Colonic mucosa (tissue), 4 donors: ENCODE results near the gene NEURL1. TPM values are rescaled to one million over a fixed set of nuclear protein-coding genes. Genes with fewer than 3 reads are reported as not detected.

Source experiments
- DNase-seq: peaks from one replicate; pipeline ENCODE4 v3.0.0-alpha.2; 2020
- H3K27ac ChIP-seq: fragments of 200-600 bp; one replicate; pipeline ENCODE4 v1.8.0; 2021
- H3K27me3 ChIP-seq: fragments of 200-600 bp; one replicate; pipeline ENCODE4 v1.8.0; 2021
- H3K36me3 ChIP-seq: fragments of 200-600 bp; one replicate; pipeline ENCODE4 v1.8.0; 2021
- H3K4me1 ChIP-seq: fragments of 200-600 bp; one replicate; pipeline ENCODE4 v1.8.0; 2021; ENCODE audit warnings: mild to moderate bottlenecking
- H3K4me3 ChIP-seq: fragments of 200-600 bp; one replicate; pipeline ENCODE4 v1.8.0; 2021
- H3K9ac ChIP-seq, 2 donors: one replicate each; pipeline ENCODE4 v1.7.0; 2013; ENCODE audit warnings: control low read depth in 2 of 2, low read depth in 2 of 2, low read length in 2 of 2
- H3K9me3 ChIP-seq: fragments of 200-600 bp; one replicate; pipeline ENCODE4 v1.8.0; 2021
- CTCF ChIP-seq: fragments of 200-600 bp; IDR thresholded peaks from one replicate; pipeline ENCODE4 v1.8.0; 2022; ENCODE audit warnings: antibody characterized with exemption, mild to moderate bottlenecking
- intact Hi-C: fragments of 100-400 bp; cut with DNase I; formaldehyde crosslinking; loops from one replicate; pipeline ENCODE4 v1.14.1; 2022
- total RNA-seq, 2 donors: library from RNA; stranded (reverse); fragmentation: NEBNext Ultra II Directional in 1 of 2; extraction: Animal tissue kit (Norgen Biotek cat#: 25700) in 1 of 2; gene quantifications; one replicate each; pipeline ENCODE4 v1.2.1, GENCODE V29; 2021
- donor health status: healthy.
- donor health status: DM: no; HTN: no; CAD: no.
- donor health status: DM: no; HTN: no; CAD: no.

Gene NEURL1
- total RNA-seq, 2 donors from 2014 or later: 40.2 to 46.1 TPM

- H3K36me3 ChIP-seq: no peaks in the 10 kb centered on the region
Measured at GRCh38 chr10:103510046-103510685, 16.7 kb downstream of the NEURL1 start.

DNA sequence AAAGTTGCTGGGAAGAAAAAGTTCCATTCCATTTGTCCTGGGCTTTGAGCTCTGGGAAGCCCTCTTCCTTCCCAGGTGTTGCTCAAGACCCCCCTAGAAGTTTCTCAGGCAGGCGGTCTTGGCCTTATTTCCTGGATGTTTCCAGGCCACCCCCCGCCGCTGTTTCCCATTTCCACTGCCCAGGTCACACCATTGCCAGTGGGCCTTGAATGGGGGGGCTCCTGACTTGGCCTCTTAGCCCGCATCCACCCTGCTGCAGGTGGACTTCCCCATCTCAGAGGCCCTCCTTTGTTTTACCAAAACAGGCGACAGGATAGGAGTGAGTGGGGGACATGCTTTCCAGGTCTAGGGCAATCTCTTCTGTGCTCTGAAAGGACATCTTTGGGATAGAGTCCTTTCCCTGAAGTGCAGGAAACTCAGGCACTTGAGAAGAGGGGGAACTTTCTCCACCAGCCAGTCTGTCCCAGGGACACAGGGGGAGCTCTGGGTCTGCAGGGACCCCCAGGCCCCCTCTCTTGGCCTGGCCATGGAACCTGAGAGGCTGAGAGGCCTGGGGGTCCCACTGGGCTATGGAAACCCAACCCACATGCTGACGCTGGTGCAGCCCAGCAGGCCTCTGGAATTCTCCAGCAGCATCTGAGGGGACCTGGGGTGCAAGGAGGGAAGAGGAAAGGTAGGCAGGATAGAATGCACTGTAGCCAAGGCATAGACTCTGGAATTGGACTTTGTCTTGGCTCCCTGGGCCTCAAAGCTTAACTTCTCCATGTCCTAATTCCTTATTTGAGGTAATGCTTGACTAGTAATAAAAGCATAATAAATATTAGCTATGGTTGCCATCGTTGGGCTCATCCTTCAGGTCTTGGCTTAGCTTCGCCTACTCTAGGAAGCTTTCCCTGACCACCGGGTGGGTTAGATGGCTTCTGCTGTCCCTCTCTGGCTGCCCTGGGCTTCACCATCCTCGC is 17.6 kb downstream of the NEURL1 start:
- Histone ChIP-seq H3K4me3 (no peak overlapping the region), H3K9me3 (no peaks in the 10 kb centered on the region), H3K4me1 (peaks cover 4% of the 10 kb centered on the region), H3K27me3 (no peaks in the 10 kb centered on the region), H3K36me3 (no peaks in the 10 kb centered on the region), H3K27ac (no peak overlapping the region), H3K9ac (no peak overlapping the region)
- no peak for DNase-seq
- no peak for TF ChIP-seq CTCF
- intact Hi-C loops: no loop called here

More at GRCh38 chr10:103510046-103510685, 16.7 kb downstream of the NEURL1 start:
- H3K9ac ChIP-seq: no peak overlapping the region
- no peak overlapping the region for H3K4me3 ChIP-seq
- no peaks in the 10 kb centered on the region for H3K9me3 ChIP-seq
- TF ChIP-seq CTCF: no peak
- peaks cover 2% of the 10 kb centered on the region for H3K4me1 ChIP-seq
- no peak overlapping the region for H3K27ac ChIP-seq
- intact Hi-C loops: no loop called here
- no peaks in the 10 kb centered on the region for H3K27me3 ChIP-seq
- no peak for DNase-seq

- no peak for TF ChIP-seq CTCF
- H3K4me1 ChIP-seq: peaks cover 4% of the 10 kb centered on the region
- no peak overlapping the region for H3K27ac ChIP-seq
Measured at GRCh38 chr10:103512166-103512565, 18.7 kb downstream of the NEURL1 start.

DNA sequence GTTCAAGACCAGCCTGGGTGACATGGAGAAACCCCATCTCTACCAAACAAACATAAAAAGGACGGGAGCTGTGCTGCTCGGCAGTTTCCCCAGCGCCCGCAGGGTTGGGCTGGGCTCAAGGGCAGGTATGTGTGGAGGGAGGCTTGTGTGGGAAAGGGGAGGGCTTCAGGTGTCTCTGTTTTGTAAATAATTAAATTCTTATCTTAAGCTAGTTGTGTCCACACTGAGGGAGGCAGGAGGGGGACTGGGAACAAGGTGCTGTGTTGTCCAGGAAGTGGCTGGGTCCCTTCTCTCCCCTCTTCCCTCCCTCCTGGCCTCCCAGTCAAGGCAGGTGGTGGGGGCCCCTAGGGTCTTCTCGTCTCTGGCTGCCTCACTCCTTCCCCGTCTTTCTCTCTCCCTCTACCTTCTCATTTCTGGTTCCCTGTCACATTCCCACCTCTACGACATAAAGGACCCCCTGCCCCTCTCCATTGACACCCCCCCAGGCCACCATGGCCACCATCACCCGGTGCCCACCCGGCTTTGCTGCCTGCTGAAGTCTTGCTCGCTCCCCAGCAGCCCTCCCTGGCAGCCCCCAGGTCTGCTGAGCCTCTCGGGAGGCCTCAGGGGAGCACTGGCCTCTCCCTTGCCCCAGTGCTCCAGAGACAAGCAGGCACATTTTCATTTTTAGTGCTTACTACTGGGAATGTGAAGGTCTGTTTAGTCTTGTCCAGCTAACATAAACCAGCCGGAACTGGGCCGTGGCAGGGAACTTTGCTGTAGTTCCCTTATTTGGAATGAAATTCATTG is 19.3 kb downstream of the NEURL1 start:
- H3K36me3 ChIP-seq: no peaks in the 10 kb centered on the region
- H3K27me3 ChIP-seq: no peaks in the 10 kb centered on the region
- peak overlapping the region; percentile 13 for H3K27ac ChIP-seq
- H3K9me3 ChIP-seq: no peaks in the 10 kb centered on the region
- no peak overlapping the region for H3K4me3 ChIP-seq
- H3K4me1 ChIP-seq: peaks cover 4% of the 10 kb centered on the region
- no peak for TF ChIP-seq CTCF
- intact Hi-C loops: no loop called here
- DNase-seq: peak; percentile 57
- H3K9ac ChIP-seq: peak overlapping the region in 1 of 2 donors; percentile 42

More at GRCh38 chr10:103512166-103512565, 18.7 kb downstream of the NEURL1 start:
- Histone ChIP-seq H3K4me3 (no peak overlapping the region), H3K9ac (no peak overlapping the region), H3K9me3 (no peaks in the 10 kb centered on the region), H3K27me3 (no peaks in the 10 kb centered on the region), H3K36me3 (no peaks in the 10 kb centered on the region)
- intact Hi-C loops: no loop called here
- DNase-seq: no peak
